A549 (cell line): ENCODE measurements around the gene CYB5B. TPM values are rescaled to one million over a fixed set of nuclear protein-coding genes. Genes with fewer than 3 reads are reported as not detected.

ENCODE experiments used
- ATAC-seq, 2 experiments: fragments of 200-7000 bp in 1 of 2; fragments of >200 bp in 1 of 2; cut with Nextera tagmentation in 1 of 2; cut with Tn5 transposase in 1 of 2; 3 replicates each; pipeline versions ENCODE4 v1.8.0 to v1.9.1; 2018 to 2020; ENCODE audit warnings: mild to moderate bottlenecking in 1 of 2, moderate library complexity in 1 of 2
- CTCF ChIA-PET: fragments of 300-600 bp; sonication (Branson Sonifier 250); formaldehyde crosslinking; extraction: SDS; loops from one replicate; lab custom pipeline; 2021; ENCODE audit warnings: antibody characterized with exemption, inconsistent platforms; lab: Yijun Ruan, JAX
- POLR2A ChIA-PET: fragments of 350-600 bp; formaldehyde crosslinking; extraction: SDS; loops from one replicate; lab custom pipeline; 2021; ENCODE audit warnings: antibody characterized with exemption, inconsistent platforms; lab: Yijun Ruan, JAX
- DNase-seq, 2 experiments: peaks; one replicate each; pipeline versions ENCODE4 v3.0.0 to v3.0.0-alpha.2; 2011 to 2016; ENCODE audit warnings: low read depth in 1 of 2, low spot score in 1 of 2
- FAIRE-seq: peaks from 2 replicates; lab custom pipeline; 2011; peaks lifted over from hg19 to GRCh38; lab: Jason Lieb, UNC
- H3K27ac ChIP-seq, 2 experiments: fragments of >200 bp; sonication (Bioruptor Twin); formaldehyde crosslinking; 3 replicates each; pipeline ENCODE4 v1.5.1; 2016 to 2017
- H3K4me1 ChIP-seq: fragments of >200 bp; sonication (Bioruptor Twin); formaldehyde crosslinking; 3 replicates; pipeline ENCODE4 v1.6.1; 2016
- H3K4me2 ChIP-seq: fragments of >200 bp; sonication (Bioruptor Twin); formaldehyde crosslinking; 3 replicates; pipeline ENCODE4 v1.6.1; 2016
- H3K4me3 ChIP-seq: fragments of >200 bp; sonication (Bioruptor Twin); formaldehyde crosslinking; 3 replicates; pipeline ENCODE4 v1.5.1; 2016
- H3K9me3 ChIP-seq: fragments of >200 bp; sonication (Bioruptor Twin); formaldehyde crosslinking; 3 replicates; pipeline ENCODE4 v1.6.1; 2016
- EHF ChIP-seq: fragments of 250-450 bp; sonication (Bioruptor Pico); IDR thresholded peaks from 2 replicates; pipeline ENCODE4 v1.5.0; 2020; ENCODE audit warnings: mild to moderate bottlenecking
- EP300 ChIP-seq, 2 experiments: fragments of >200 bp; sonication (Bioruptor Twin); formaldehyde crosslinking; IDR thresholded peaks; 2 replicates in 1 of 2; 3 replicates in 1 of 2; pipeline ENCODE4 v1.6.1; 2016 to 2017
- ESRRA ChIP-seq: fragments of 150-350 bp; IDR thresholded peaks from 2 replicates; pipeline ENCODE4 v1.6.1; 2014; ENCODE audit warnings: mild to moderate bottlenecking, low read length, borderline replicate concordance
- HEYL ChIP-seq: fragments of 250-450 bp; sonication (Bioruptor Pico); IDR thresholded peaks from 2 replicates; pipeline ENCODE4 v1.8.0; 2021; ENCODE audit warnings: mild to moderate bottlenecking, moderate library complexity
- HOXA7 ChIP-seq: fragments of 250-450 bp; sonication (Bioruptor Pico); IDR thresholded peaks from 2 replicates; pipeline ENCODE4 v1.5.0; 2020; ENCODE audit warnings: mild to moderate bottlenecking, moderate library complexity
- HOXB13 ChIP-seq: fragments of 250-450 bp; sonication (Bioruptor Pico); IDR thresholded peaks from 2 replicates; pipeline ENCODE4 v1.5.0; 2020; ENCODE audit warnings: low read depth, mild to moderate bottlenecking, moderate library complexity
- HOXB5 ChIP-seq: fragments of 250-450 bp; sonication (Bioruptor Pico); IDR thresholded peaks from 2 replicates; pipeline ENCODE4 v1.5.0; 2020; ENCODE audit warnings: mild to moderate bottlenecking, moderate library complexity
- JUNB ChIP-seq: fragments of >200 bp; sonication (Bioruptor Twin); formaldehyde crosslinking; IDR thresholded peaks from 2 replicates; pipeline ENCODE4 v1.6.1; 2016
- KDM5A ChIP-seq: fragments of 200-600 bp; sonication (generic); IDR thresholded peaks from 2 replicates; pipeline ENCODE4 v1.6.1; 2016; ENCODE audit warnings: antibody characterized with exemption, mild to moderate bottlenecking
- MAFK ChIP-seq: fragments of 450-650 bp; IDR thresholded peaks from 2 replicates; pipeline ENCODE4 v1.6.1; 2014; ENCODE audit not compliant: partially characterized antibody
- NFE2L2 ChIP-seq: fragments of 150-350 bp; conservative IDR thresholded peaks from 2 replicates; pipeline ENCODE4 v1.6.1; 2014; ENCODE audit warnings: low read length
- NPAS2 ChIP-seq: fragments of 250-450 bp; sonication (Bioruptor Pico); IDR thresholded peaks from 2 replicates; pipeline ENCODE4 v1.8.0; 2022; ENCODE audit warnings: mild to moderate bottlenecking, moderate library complexity, borderline replicate concordance
- PHF8 ChIP-seq: fragments of 200-600 bp; sonication (generic); IDR thresholded peaks from 2 replicates; pipeline ENCODE4 v1.6.1; 2016; ENCODE audit warnings: low read depth, mild to moderate bottlenecking, antibody characterized with exemption, moderate library complexity, borderline replicate concordance
- RAD21 ChIP-seq, 2 experiments: fragments of >200 bp in 1 of 2; sonication (Bioruptor Twin) in 1 of 2; formaldehyde crosslinking in 1 of 2; IDR thresholded peaks in 1 of 2; conservative IDR thresholded peaks in 1 of 2; 2 replicates in 1 of 2; 3 replicates in 1 of 2; pipeline ENCODE4 v1.6.1; 2012 to 2018; ENCODE audit warnings: inconsistent platforms in 1 of 2
- RARB ChIP-seq: fragments of 250-450 bp; sonication (Bioruptor Pico); IDR thresholded peaks from 2 replicates; pipeline ENCODE4 v1.8.0; 2021; ENCODE audit warnings: mild to moderate bottlenecking, moderate library complexity
- TFCP2L1 ChIP-seq: fragments of 250-450 bp; sonication (Bioruptor Pico); IDR thresholded peaks from 2 replicates; pipeline ENCODE4 v1.5.0; 2021; ENCODE audit warnings: mild to moderate bottlenecking
- ZC3H11A ChIP-seq: fragments of 450-650 bp; IDR thresholded peaks from 2 replicates; pipeline ENCODE4 v1.6.1; 2014; ENCODE audit warnings: antibody characterized with exemption, mild to moderate bottlenecking
- ZFP36 ChIP-seq: fragments of 450-650 bp; IDR thresholded peaks from 2 replicates; pipeline ENCODE4 v1.6.1; 2014; ENCODE audit warnings: borderline replicate concordance; ENCODE audit not compliant: partially characterized antibody
- WGBS: methylation state at CpG from one replicate; pipeline ENCODE4 v1.1.6; 2017; ENCODE audit errors: missing lambda C conversion rate; 5-methylcytosine and 5-hydroxymethylcytosine counted together
- polyA plus RNA-seq, 4 experiments: library from polyadenylated mRNA; depleted of rRNA in 3 of 4; stranded (reverse); fragments of >200 nt; fragmentation: RNase III in 1 of 4; extraction: RNeasy Plus Mini Kit Qiagen cat#74134 plus additional on column Dnase treatment in 1 of 4; gene quantifications; 2 replicates in 3 of 4; 3 replicates in 1 of 4; pipeline ENCODE4 v1.2.3, GENCODE V29; 2011 to 2017
- TF ChIP-seq, protein P1 (sequence below): fragments of >200 bp; sonication (Bioruptor Twin); formaldehyde crosslinking; IDR thresholded peaks from 3 replicates; pipeline ENCODE4 v1.5.1; 2016
- TF ChIP-seq, protein P2 (sequence below): fragments of >200 bp; sonication (Bioruptor Twin); formaldehyde crosslinking; IDR thresholded peaks from 2 replicates; pipeline ENCODE4 v1.6.1; 2016
- TF ChIP-seq, protein P3 (sequence below): IDR thresholded peaks from 2 replicates; pipeline ENCODE4 v1.6.1; 2012; ENCODE audit warnings: low read depth, borderline replicate concordance
- TF ChIP-seq, protein P4 (sequence below): IDR thresholded peaks from 2 replicates; pipeline ENCODE4 v1.6.1; 2012
- TF ChIP-seq, protein P5 (sequence below): fragments of 450-650 bp; IDR thresholded peaks from 2 replicates; pipeline ENCODE4 v1.6.1; 2014; ENCODE audit warnings: antibody characterized with exemption
- TF ChIP-seq, protein P6 (sequence below): fragments of >200 bp; sonication (Bioruptor Twin); formaldehyde crosslinking; IDR thresholded peaks from 3 replicates; pipeline ENCODE4 v1.6.1; 2016

CYB5B gene
- polyA plus RNA-seq, 2 of the 4 experiments (the other 2 are of a cell fraction) = 248 to 477 TPM

DNA sequence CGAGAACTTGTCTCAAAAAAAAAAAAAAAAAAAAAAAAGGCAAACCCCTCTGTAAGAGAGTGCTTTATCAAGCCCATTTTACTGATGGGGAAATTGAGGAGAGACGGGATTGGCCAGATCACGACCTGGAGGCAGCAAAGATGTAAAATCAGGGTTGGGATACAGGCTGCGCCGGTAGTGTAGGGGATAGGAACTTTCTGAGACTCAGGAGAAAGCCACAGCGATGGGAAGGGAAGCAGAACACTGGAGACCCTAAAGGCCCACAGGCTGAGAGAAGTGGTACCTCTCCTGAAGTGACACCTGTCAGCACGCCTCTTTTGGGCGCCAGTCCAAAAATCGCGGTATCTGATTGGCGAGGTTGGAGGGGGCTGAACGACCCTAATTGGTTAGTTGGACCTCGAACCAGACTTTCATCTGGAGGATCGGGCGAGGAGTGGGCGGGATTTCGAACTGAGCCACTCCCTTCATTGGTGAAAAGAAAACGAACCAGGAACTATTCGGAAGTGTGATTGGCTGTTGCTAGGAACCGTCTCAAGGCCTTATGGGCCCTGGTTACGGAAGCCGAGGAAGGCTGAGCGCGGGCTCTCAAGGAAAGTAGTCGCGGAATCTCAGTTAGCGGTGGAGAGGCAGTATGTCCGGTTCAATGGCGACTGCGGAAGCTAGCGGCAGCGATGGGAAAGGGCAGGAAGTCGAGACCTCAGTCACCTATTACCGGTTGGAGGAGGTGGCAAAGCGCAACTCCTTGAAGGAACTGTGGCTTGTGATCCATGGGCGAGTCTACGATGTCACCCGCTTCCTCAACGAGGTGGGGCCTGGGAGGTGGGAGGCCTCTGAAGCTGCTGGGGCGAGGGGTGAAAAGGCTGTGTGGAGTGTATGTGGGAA is at the start of gene CYB5B (continued):
- TF ChIP-seq, protein P1, sequence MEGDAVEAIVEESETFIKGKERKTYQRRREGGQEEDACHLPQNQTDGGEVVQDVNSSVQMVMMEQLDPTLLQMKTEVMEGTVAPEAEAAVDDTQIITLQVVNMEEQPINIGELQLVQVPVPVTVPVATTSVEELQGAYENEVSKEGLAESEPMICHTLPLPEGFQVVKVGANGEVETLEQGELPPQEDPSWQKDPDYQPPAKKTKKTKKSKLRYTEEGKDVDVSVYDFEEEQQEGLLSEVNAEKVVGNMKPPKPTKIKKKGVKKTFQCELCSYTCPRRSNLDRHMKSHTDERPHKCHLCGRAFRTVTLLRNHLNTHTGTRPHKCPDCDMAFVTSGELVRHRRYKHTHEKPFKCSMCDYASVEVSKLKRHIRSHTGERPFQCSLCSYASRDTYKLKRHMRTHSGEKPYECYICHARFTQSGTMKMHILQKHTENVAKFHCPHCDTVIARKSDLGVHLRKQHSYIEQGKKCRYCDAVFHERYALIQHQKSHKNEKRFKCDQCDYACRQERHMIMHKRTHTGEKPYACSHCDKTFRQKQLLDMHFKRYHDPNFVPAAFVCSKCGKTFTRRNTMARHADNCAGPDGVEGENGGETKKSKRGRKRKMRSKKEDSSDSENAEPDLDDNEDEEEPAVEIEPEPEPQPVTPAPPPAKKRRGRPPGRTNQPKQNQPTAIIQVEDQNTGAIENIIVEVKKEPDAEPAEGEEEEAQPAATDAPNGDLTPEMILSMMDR = no peak
- TF ChIP-seq, protein P2, sequence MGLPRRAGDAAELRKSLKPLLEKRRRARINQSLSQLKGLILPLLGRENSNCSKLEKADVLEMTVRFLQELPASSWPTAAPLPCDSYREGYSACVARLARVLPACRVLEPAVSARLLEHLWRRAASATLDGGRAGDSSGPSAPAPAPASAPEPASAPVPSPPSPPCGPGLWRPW = no peak
- no peak for TF ChIP-seq ZFP36

DNA sequence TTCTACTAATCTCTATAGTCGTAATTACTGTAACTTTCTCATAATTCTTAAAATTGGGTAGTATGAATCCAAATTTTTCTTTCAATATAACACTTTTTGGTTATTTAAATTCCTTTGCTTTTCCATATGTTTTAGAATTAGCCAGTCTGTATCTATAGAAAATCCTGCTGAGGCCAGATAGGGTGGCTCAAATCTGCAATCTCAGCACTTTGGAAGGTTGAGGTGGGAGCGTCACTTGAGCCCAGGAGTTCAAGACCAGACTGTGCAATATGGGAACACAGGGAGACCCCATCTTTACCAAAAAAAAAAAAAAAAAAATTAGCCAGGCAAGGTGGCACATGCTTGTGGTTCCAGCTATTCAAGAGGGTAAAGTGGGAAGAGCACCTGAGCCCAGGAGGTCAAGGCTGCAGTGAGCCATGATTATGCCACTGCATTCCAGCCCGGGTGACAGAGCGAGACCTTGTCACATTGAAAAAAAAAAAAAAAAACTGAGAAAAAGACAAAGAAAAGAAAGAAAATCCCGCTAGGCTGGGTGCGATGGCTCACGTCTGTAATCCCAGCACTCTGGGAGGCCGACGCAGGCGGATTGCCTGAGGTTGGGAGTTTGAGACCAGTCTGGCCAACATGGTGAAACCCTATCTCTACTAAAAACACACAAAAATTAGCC is 47.9 kb upstream of the CYB5B start:
- ChIA-PET CTCF (interaction anchor here (0.6 to 0.7 kb wide), 2 partner anchors 30 to 226 kb away, joined by 3 read pairs; no protein-coding TSS in a partner anchor), POLR2A (interaction anchor here (0.5 kb wide), 1 partner anchor 17 kb away, joined by 6 read pairs; no protein-coding TSS in a partner anchor)
- Histone ChIP-seq H3K9me3 (no peaks in the 10 kb centered on the region), H3K27ac (no peak overlapping the region), H3K4me2 (no peak overlapping the region), H3K4me3 (no peak overlapping the region), H3K4me1 (no peaks in the 10 kb centered on the region)
- DNase-seq (no peak), ATAC-seq (no peak), FAIRE-seq (no peak)
- TF ChIP-seq MAFK = peak; percentile 91
- TF ChIP-seq RARB (CRISPR knock-in tag) = no peak
- 93% methylated on average over 10 of the region's 10 CpGs for WGBS

DNA sequence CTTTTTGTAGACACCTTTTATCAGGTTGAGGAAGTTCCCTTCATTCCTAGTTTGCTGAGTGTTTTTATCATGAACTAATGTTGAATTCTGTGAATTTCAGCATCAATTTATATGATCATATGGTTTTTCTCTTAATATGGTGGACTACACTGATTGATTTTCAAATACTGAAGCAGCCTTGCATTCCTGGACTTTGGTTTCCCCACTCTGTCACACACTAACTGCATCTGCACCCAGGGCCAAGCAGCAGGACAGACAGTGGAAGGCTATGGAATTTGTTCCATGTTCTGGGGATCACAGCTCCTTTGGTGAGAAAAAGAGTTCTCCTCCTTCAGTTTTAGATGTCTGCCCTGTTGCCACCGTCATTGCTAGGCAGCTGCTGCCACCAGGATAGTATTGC is 46.4 kb upstream of the CYB5B start:
- no peak overlapping the region for H3K4me3 ChIP-seq
- FAIRE-seq = no peak
- 82% methylated on average over 1 of the region's 1 CpG for WGBS
- TF ChIP-seq, protein P3, sequence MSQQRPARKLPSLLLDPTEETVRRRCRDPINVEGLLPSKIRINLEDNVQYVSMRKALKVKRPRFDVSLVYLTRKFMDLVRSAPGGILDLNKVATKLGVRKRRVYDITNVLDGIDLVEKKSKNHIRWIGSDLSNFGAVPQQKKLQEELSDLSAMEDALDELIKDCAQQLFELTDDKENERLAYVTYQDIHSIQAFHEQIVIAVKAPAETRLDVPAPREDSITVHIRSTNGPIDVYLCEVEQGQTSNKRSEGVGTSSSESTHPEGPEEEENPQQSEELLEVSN = no peak
- TF ChIP-seq JUNB = no peak
- TF ChIP-seq ZFP36 = no peak
- TF ChIP-seq HOXB5 = no peak
- no peak for TF ChIP-seq HOXB13 (CRISPR knock-in tag)
- TF ChIP-seq, protein P4, sequence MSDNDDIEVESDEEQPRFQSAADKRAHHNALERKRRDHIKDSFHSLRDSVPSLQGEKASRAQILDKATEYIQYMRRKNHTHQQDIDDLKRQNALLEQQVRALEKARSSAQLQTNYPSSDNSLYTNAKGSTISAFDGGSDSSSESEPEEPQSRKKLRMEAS = no peak
- no peak for TF ChIP-seq ZC3H11A
- no peak for TF ChIP-seq NFE2L2
- no peak for TF ChIP-seq KDM5A
- TF ChIP-seq EHF (CRISPR knock-in tag) = no peak
- TF ChIP-seq, protein P5, sequence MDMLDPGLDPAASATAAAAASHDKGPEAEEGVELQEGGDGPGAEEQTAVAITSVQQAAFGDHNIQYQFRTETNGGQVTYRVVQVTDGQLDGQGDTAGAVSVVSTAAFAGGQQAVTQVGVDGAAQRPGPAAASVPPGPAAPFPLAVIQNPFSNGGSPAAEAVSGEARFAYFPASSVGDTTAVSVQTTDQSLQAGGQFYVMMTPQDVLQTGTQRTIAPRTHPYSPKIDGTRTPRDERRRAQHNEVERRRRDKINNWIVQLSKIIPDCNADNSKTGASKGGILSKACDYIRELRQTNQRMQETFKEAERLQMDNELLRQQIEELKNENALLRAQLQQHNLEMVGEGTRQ = no peak
- no peak for TF ChIP-seq RAD21 (conservative IDR thresholded peaks at IDR 0.05 in 1 of 2, IDR thresholded peaks at IDR 0.05 in 1 of 2)
- TF ChIP-seq ESRRA = no peak
- TF ChIP-seq TFCP2L1 (CRISPR knock-in tag) = no peak
- TF ChIP-seq HEYL (CRISPR knock-in tag) = no peak
- TF ChIP-seq EP300 (IDR thresholded peaks at IDR 0.05) = no peak
- no peak for TF ChIP-seq NPAS2 (CRISPR knock-in tag)
- TF ChIP-seq, protein P6, sequence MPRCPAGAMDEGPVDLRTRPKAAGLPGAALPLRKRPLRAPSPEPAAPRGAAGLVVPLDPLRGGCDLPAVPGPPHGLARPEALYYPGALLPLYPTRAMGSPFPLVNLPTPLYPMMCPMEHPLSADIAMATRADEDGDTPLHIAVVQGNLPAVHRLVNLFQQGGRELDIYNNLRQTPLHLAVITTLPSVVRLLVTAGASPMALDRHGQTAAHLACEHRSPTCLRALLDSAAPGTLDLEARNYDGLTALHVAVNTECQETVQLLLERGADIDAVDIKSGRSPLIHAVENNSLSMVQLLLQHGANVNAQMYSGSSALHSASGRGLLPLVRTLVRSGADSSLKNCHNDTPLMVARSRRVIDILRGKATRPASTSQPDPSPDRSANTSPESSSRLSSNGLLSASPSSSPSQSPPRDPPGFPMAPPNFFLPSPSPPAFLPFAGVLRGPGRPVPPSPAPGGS = no peak
- TF ChIP-seq HOXA7 (CRISPR knock-in tag) = no peak
- no peak for TF ChIP-seq PHF8
- TF ChIP-seq, all 56 proteins: peak for 0
- ATAC-seq = no peak
- no peak overlapping the region for H3K27ac ChIP-seq
- no peaks in the 10 kb centered on the region for H3K4me1 ChIP-seq
- ChIA-PET CTCF (interaction anchor here (1.5 kb wide), 1 partner anchor 12 kb away, joined by 3 read pairs; no protein-coding TSS in a partner anchor), POLR2A (no interaction called here)
- H3K4me2 ChIP-seq = no peak overlapping the region
- H3K9me3 ChIP-seq = no peaks in the 10 kb centered on the region
- no peak for DNase-seq
